K562 (cell line): ENCODE data around the gene TEX14. TPM values are rescaled to one million over a fixed set of nuclear protein-coding genes. Genes with fewer than 3 reads are reported as not detected.
A peak's percentile ranks its signal among the peaks of the same experiment; 100 is the strongest.

ENCODE experiments used
- E2F6 ChIP-seq, 2 experiments: IDR thresholded peaks; 2 replicates each; pipeline ENCODE4 v1.6.1; 2011; ENCODE audit warnings: borderline replicate concordance in 1 of 2, control low read depth in 1 of 2, low read depth in 1 of 2, low read length in 1 of 2, mild to moderate bottlenecking in 1 of 2, mixed read lengths in 1 of 2, moderate library complexity in 1 of 2; ENCODE audit not compliant: insufficient read depth in 1 of 2, insufficient read length in 1 of 2, poor library complexity in 1 of 2, severe bottlenecking in 1 of 2; ENCODE audit errors: extremely low read depth in 1 of 2
- EGR1 ChIP-seq: fragments of 450-650 bp; conservative IDR thresholded peaks from 2 replicates; pipeline ENCODE4 v1.6.1; 2017; ENCODE audit warnings: mild to moderate bottlenecking
- ESRRB ChIP-seq: fragments of 250-450 bp; sonication (Bioruptor Pico); IDR thresholded peaks from 2 replicates; pipeline ENCODE4 v1.5.0; 2020; ENCODE audit warnings: mild to moderate bottlenecking, moderate library complexity, borderline replicate concordance
- HDAC6 ChIP-seq: IDR thresholded peaks from 2 replicates; pipeline ENCODE4 v1.6.1; 2012; ENCODE audit warnings: low read depth, mild to moderate bottlenecking, control low read depth, inconsistent platforms, low read length, moderate library complexity
- MCM7 ChIP-seq, 2 experiments: fragments of 450-650 bp; IDR thresholded peaks; 2 replicates each; pipeline ENCODE4 v1.6.1; 2016 to 2018
- NCOA4 ChIP-seq: fragments of 450-650 bp; IDR thresholded peaks from 2 replicates; pipeline ENCODE4 v1.6.1; 2018; ENCODE audit warnings: mild to moderate bottlenecking; ENCODE audit not compliant: partially characterized antibody
- NR2C1 ChIP-seq, 2 experiments: fragments of 450-650 bp; IDR thresholded peaks; 2 replicates each; pipeline ENCODE4 v1.6.1; 2017; ENCODE audit warnings: mild to moderate bottlenecking in 2 of 2, antibody characterized with exemption in 1 of 2, inconsistent platforms in 1 of 2, missing compliant biosample characterization in 1 of 2, missing genetic modification characterization in 1 of 2
- PHF20 ChIP-seq: fragments of 450-650 bp; IDR thresholded peaks from 2 replicates; pipeline ENCODE4 v1.6.1; 2018; ENCODE audit not compliant: partially characterized antibody
- PHF8 ChIP-seq: fragments of 200-600 bp; sonication (generic); IDR thresholded peaks from 2 replicates; pipeline ENCODE4 v1.6.1; 2012; ENCODE audit warnings: mixed run types, mild to moderate bottlenecking, inconsistent platforms, low read length, moderate library complexity, borderline replicate concordance
- PRDM10 ChIP-seq: fragments of 450-650 bp; IDR thresholded peaks from 2 replicates; pipeline ENCODE4 v1.6.1; 2018; ENCODE audit not compliant: partially characterized antibody
- RFX5 ChIP-seq: IDR thresholded peaks from 2 replicates; pipeline ENCODE4 v1.6.1; 2011; ENCODE audit warnings: low read depth, mild to moderate bottlenecking, improper control_type of control experiment, low read length
- SAFB2 ChIP-seq: fragments of 200-400 bp; formaldehyde crosslinking; IDR thresholded peaks from 2 replicates; pipeline ENCODE4 v1.6.1; 2018; ENCODE audit warnings: borderline replicate concordance, low read length, low read depth, moderate library complexity; ENCODE audit not compliant: severe bottlenecking
- SP1 ChIP-seq: sonication (generic); formaldehyde crosslinking; IDR thresholded peaks from 2 replicates; pipeline ENCODE4 v1.8.1; 2022; ENCODE audit warnings: mild to moderate bottlenecking, missing genetic modification reagents
- SPI1 ChIP-seq: IDR thresholded peaks from 2 replicates; pipeline ENCODE4 v1.6.1; 2011; ENCODE audit warnings: low read depth, low read length, control low read depth, borderline replicate concordance
- TCF7 ChIP-seq: sonication (generic); IDR thresholded peaks from 2 replicates; pipeline ENCODE4 v1.6.1; 2016; ENCODE audit warnings: antibody characterized with exemption, borderline replicate concordance
- THRA ChIP-seq: fragments of 450-650 bp; IDR thresholded peaks from 2 replicates; pipeline ENCODE4 v1.6.1; 2017; ENCODE audit warnings: mild to moderate bottlenecking, moderate library complexity
- ZNF133 ChIP-seq: fragments of 250-450 bp; sonication (Bioruptor Pico); IDR thresholded peaks from 2 replicates; pipeline ENCODE4 v1.4.0; 2020; ENCODE audit warnings: mild to moderate bottlenecking
- ZNF398 ChIP-seq: fragments of 250-450 bp; sonication (Bioruptor Pico); IDR thresholded peaks from 2 replicates; pipeline ENCODE4 v1.8.0; 2021; ENCODE audit warnings: moderate library complexity, mild to moderate bottlenecking, inconsistent platforms
- polyA plus RNA-seq, 8 experiments: library from polyadenylated mRNA; depleted of rRNA in 4 of 8; stranded (reverse) in 5 of 8; unstranded in 3 of 8; fragments of >200 nt; fragmentation: Nextera tagmentation in 2 of 8; fragmentation: Illumina TruSeq in 1 of 8; extraction: Ambion mirVana in 2 of 8; extraction: Trizol in 1 of 8; gene quantifications; 2 replicates each; pipeline versions ENCODE4 v1.2.1 to v1.2.3, GENCODE V29; 2011 to 2014; ENCODE audit warnings: inconsistent platforms in 1 of 8, missing spikeins in 1 of 8
- total RNA-seq, 7 experiments: library from RNA; depleted of rRNA in 6 of 7; stranded (reverse); fragments of >200 nt in 6 of 7; fragmentation: Illumina TruSeq in 2 of 7; extraction: Trizol in 2 of 7; gene quantifications; 2 replicates each; pipeline versions ENCODE4 v1.2.1 to v1.2.3, GENCODE V29; 2011 to 2021; ENCODE audit warnings: low replicate concordance in 1 of 7
- TF ChIP-seq, protein P1 (sequence below): fragments of 450-650 bp; IDR thresholded peaks from 2 replicates; pipeline ENCODE4 v1.6.1; 2016; ENCODE audit warnings: low read depth, mild to moderate bottlenecking, moderate library complexity

TEX14 gene
- total and polyA plus RNA-seq, 9 of the 15 experiments (the other 6 are each of a cell fraction or from before 2014, with no cell fraction given) = 0.05 to 0.12 (median 0.09) TPM; not detected in 1

DNA sequence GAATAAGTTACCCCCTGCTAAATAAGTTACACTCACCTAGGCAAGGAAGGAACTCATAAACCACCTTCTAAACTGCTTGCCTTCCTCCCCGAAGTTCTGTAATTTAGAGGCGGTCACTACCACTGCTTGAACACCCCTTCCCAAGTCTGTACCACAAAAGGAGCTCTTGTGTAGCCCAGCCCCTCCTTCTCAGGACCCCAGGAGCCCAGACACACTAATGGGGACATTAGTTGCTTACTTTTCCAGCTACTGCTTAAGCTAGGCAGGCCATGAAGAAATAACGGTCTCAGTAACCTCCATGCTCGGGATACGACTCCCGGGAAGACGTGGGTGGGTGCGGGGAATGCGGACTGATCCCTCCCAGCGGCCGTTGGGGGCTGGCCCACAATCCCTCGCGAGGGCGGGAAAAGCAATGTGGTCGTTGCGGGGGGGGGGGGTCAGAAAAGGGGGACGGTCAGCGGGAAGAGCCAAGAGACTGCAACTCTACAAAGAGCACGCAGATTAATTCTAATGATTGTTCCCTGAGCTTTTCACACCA lies at the start of gene TEX14 (continued):
- no peak for TF ChIP-seq NR2C1 (IDR thresholded peaks at IDR 0.05)
- TF ChIP-seq NR2C1 (tag; IDR thresholded peaks at IDR 0.05) = no peak
- TF ChIP-seq ZNF398 = no peak
- TF ChIP-seq SP1 (CRISPR knock-in tag) = no peak
- TF ChIP-seq PHF20 = no peak
- no peak for TF ChIP-seq ZNF133
- no peak for TF ChIP-seq TCF7
- TF ChIP-seq SAFB2 = no peak
- TF ChIP-seq SPI1 = no peak
- TF ChIP-seq ESRRB (CRISPR knock-in tag) = no peak
- peak in 1 of 2 experiments; percentile 84 for TF ChIP-seq E2F6 (IDR thresholded peaks at IDR 0.05; ENCODE audit: borderline replicate concordance in 1 of 2, extremely low read depth in 1 of 2, insufficient read depth in 1 of 2, insufficient read length in 1 of 2, low read depth in 1 of 2, low read length in 1 of 2, poor library complexity in 1 of 2, severe bottlenecking in 1 of 2)
- TF ChIP-seq PHF8 = no peak
- TF ChIP-seq THRA = no peak
- TF ChIP-seq HDAC6 = no peak
- no peak for TF ChIP-seq EGR1
- TF ChIP-seq, protein P1, sequence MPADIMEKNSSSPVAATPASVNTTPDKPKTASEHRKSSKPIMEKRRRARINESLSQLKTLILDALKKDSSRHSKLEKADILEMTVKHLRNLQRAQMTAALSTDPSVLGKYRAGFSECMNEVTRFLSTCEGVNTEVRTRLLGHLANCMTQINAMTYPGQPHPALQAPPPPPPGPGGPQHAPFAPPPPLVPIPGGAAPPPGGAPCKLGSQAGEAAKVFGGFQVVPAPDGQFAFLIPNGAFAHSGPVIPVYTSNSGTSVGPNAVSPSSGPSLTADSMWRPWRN = no peak
- TF ChIP-seq PRDM10 = peak; percentile 13
- no peak for TF ChIP-seq RFX5
- TF ChIP-seq MCM7 (IDR thresholded peaks at IDR 0.05) = no peak
- TF ChIP-seq NCOA4 = no peak
